Measurements from ENCODE around the gene FASTK.
"Not testable (repeated sequence)": the region's sequence is repeated elsewhere in the genome, so short reads cannot be mapped to it uniquely, and the experiment has no call there.

FASTK gene

DNA sequence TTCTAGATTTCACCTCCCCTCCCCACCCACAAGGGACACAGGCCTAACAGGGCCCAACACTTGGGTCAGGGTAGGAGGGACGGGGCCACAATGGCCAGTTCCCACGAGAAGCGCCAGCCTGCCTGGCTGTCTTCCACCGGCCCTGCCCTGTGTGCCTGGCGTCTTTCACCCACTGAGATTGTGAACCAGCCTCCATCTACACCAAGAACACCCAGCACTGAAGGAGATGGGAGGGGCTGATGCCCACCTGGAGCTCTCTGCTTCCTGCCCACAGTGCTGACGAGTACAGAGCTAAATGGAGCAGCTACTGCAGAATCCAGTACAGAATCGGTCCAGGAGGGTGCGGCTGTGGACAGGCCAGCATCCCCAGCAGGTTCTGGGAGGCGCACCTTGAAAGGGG lies 34.6 kb downstream of the FASTK start:
- no peak for DNase-seq

DNA sequence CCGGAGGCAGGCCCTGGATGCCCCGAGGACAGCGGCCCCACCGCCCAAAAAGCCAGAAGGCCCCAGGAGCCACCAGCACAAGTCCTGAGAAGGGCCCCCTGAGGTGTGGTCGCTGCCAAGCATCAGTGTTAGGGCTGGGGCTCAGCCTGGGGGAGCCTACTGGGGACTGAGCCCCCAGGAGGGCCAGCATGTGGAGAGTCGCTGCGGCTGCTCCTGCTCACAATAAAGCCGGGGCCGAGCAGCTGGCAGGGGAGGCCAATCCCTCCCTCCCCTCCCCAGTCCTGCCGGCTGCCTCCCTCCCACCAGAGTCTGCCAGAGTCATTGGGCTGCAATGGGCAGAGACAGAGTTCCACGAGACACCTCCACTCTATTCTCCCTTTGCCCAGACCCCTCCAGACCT lies 35.3 kb downstream of the FASTK start:
- no peak for DNase-seq

DNA sequence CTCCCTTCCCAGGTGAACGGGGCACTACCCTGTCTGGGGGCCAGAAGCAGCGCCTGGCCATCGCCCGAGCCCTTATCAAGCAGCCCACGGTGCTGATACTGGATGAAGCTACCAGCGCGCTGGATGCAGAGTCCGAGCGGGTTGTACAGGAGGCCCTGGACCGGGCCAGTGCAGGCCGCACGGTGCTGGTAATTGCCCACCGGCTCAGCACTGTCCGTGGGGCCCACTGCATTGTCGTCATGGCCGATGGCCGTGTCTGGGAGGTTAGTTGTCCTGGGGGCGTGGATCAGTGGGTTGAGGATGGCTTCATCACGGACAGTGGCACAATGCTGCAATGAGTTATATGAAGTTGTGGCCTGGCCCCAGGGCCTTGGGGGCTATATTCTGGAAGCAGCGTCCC lies 36.6 kb downstream of the FASTK start:
- DNase-seq: no peak

DNA sequence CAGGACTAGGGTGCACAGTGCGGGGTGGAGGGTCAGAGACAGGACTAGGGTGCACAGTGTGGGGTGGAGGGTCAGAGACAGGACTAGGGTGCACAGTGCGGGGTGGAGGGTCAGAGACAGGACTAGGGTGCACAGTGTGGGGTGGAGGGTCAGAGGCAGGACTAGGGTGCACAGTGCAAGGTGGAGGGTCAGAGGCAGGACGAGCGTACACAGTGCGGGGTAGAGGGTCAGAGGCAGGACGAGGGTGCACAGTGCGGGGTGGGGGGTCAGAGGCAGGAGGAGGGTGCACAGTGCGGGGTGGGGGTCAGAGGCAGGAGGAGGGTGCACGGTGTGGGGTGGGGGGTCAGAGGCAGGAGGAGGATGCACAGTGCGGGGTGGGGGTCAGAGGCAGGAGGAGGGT lies 37.2 kb downstream of the FASTK start:
- DNase-seq: not testable (repeated sequence)

DNA sequence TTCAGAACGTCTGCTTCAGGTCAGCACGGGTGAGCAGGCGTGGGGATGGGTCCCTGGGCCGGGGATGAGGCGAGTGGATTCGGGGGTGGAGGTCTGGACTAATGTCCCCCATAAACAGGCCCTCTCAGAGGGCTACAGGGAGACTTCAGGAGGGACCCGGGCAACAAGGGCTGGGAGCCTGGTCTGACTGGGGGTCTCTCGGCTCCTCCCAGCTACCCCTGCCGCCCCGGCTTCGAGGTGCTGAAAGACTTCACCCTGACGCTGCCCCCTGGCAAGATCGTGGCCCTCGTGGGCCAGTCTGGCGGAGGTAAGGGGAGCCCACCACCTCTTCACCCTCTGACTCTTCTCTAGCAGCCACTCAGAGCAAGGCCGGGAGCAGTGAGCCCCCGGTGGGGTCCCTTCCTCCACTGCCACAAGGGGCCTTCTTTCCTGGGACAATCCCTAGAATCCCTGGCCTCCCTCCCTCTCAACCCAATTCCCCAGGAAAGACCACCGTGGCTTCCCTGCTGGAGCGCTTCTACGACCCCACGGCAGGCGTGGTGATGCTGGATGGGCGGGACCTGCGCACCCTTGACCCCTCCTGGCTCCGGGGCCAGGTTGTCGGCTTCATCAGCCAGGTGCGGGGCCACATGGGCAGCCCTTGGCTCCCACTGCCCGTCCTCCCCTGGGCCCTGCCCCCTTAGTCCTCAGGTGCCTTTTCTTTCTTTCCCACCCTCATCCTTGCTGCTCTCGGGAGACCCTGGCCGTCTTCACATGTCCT lies 39.8 kb downstream of the FASTK start:
- no peak for DNase-seq

DNA sequence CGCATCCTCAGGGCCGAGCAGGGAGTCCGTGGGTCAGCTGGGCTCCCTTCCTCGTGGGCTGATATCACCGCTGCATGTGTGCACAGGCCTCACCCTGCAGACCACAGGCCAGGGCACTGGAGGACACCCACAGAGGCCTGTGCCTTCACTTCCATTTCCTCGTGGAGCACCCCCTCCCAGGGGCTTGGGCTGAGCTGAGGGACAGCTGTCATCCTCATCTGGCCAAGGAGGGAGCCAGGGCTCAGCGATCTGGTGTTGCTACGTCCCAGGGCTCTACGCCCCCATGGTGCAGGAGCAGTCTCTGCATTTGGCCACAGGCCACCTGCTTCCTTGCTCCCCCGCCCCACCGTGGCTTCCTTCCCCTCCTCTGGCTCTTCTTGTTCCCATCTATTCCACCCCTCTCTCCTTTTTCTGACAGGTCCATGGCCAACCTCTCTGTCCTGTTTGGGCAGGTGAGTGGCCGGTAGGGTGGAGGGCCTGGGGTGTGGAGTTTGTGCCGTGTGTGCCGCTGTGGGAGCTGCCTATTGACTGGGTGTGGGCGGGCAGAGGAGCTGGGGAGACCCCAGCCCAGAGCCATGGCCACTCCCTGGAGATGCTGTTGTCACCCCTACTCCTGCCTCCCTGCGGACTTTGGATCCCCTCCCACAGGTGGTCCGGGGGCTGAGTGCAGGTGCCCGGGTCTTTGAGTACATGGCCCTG lies 40.6 kb downstream of the FASTK start:
- DNase-seq: peak; percentile 30

DNA sequence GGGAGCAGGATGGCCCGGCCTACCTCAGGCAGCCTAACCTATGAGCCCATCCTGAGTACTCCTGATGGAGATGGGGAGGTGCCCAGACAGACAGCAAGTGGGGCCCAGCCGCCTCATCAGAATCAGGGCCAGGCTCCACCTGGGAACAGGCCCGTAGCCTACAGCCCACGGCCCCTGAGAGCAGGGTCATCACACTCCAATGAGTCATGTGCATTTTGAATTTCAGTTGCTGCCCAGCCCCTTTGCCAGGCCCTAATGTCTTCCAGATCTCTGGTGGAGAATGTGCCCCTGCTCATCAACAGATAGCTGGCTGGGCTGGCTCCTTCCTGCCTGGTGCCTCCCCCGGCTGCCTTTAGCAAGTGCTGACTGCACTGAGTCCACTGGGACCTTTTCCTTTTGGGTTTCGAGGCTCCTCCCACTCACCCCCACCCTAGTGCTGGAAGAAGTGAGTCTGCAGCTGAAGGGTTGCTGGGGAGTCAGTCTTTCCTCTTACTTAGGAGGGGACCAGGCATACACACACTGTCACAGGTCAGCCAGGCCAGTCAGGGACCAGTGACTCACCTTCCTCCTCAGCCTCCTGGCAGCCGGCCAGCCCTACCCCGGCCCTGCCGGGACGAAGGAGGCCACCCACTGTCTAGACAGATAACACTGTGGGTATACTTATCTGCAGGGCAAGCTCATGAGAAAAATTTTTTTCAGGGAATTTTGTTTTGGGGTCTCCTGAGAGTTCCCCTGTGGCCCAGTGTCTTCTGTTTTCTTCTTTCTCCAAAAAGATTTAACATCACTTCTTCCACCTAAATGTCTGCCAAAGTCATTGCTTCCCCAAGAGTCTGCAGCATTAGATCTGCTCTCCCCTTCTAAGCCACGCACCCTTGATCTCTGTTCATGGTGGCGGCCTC lies 41.4 kb downstream of the FASTK start:
- peak; percentile 78 for DNase-seq

DNA sequence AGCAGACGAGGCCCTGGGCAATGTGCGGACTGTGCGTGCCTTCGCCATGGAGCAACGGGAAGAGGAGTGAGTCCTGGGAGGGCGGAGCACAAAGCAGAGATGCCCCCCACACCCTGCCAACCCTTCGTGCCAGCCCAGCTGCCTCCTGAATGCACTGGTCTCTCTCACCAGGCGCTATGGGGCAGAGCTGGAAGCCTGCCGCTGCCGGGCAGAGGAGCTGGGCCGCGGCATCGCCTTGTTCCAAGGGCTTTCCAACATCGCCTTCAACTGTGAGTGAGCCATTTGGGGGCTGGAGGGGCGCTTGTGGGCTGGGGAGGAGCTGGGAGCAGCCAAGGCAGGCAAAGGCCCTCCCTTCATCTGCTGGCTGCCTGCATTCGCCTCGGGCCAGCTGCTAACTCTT lies 44.7 kb downstream of the FASTK start:
- no peak for DNase-seq

DNA sequence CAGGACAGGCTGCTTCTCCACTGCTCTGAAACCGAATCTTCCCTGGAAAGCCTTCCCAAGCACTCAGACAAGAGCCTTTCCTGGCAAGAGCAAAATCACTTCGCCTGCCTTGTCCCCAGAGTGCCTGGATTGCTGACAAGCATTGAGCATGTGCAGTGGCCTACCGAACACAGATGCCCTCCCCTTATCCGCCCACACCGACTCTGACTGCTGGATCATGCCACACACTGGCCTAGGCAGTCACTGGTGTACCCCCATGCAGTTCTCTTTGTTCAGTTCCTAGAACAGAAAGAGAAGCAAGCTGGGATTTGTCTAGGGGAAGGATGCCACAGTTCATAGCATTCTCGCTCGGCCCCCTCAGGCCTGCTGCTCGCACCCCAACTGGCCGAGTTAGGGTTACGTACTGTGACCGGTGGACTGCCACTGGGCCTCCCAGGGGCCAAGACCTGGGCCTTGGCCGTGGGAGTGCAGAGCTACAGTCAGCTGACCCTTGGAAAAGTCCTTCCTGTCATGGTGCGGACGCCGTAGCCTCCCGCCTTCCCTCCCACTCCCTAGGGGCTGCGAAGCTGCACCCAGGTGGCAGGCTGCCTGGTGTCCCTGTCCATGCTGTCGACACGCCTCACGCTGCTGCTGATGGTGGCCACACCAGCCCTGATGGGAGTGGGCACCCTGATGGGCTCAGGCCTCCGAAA lies 45.4 kb downstream of the FASTK start:
- no peak for DNase-seq

DNA sequence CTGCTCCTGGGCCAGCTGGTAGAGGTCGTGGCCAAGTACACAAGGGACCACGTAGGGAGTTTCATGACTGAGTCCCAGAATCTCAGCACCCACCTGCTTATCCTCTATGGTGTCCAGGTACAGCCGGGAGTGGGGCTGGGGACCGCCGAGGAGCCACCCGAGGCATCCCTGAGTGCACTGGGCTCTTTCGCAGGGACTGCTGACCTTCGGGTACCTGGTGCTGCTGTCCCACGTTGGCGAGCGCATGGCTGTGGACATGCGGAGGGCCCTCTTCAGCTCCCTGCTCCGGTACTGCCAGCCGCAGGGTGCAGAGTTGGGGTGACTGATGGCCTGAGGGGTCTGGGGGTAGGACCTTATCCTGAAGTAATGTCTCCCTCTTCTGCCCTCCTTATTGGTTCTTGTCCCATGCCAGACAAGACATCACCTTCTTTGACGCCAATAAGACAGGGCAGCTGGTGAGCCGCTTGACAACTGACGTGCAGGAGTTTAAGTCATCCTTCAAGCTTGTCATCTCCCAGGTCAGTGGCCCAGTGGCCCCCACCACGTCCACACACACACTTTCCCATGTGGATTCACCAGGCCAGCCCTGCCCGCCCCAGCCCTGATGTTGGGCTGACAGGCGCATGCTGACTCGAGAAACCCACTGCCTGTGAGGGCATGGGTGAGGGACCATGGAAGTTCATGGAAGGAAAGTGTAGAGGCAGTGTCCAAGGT lies 46.1 kb downstream of the FASTK start:
- DNase-seq: no peak

DNA sequence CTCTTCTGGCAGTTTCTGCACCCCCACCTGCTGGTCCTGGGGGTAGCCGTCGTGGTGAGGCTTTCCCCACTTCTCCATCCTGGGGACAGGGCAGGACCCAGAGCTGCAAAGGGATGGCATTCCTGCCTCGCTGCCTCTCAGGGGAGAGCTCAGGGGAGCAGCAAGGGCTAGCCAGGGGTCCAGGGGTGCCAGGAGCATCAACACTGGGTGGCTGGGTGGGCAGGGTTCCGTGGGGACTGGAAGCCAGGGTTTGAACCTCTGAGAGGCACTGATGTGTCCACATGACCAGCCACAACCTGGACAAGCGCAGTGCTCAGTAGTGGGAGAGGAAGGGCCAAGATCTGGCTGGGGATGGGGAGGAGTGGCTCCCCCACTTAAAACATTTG lies 46.8 kb downstream of the FASTK start:
- no peak for DNase-seq

DNA sequence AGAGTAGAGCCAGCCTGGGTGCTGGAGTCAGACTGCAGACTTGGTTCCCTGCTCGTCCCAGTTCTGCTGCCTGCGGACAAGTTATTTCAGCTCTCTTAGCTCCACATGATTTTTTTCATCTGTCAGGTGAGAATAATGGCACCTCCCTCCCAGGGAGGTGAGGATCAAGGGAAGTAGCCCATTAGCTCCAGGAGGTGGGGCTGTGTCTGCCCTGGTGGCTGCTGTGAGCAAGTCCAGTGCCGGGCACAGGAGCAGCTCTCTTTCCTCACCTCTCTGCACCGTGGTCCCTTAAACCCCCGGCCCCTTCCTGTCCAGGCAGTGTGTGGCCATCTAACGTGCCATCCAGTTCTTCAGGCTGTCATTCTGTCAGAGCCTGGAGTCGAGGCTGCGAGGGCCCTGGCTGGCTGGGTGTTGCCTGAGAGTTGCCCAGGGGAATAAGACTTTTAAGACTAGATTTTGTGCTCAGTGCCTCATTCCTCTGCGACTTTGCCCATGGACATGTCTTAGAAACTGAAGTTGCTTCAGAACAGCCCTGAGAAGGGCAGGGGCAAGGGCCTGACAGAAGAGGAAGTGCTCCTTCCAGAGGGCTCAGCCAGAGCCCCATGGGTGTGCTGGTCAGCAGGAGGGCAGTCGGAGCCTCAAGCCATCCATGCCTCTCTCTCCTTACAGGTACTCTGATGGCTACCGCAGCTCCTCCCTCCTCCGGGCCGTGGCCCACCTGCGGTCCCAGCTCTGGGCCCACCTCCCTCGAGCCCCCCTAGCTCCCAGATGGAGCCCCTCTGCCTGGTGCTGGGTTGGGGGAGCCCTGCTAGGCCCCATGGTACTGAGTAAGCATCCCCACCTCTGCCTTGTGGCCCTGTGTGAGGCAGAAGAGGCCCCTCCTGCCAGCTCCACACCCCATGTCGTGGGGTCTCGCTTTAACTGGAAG lies 47.4 kb downstream of the FASTK start:
- no peak for DNase-seq

DNA sequence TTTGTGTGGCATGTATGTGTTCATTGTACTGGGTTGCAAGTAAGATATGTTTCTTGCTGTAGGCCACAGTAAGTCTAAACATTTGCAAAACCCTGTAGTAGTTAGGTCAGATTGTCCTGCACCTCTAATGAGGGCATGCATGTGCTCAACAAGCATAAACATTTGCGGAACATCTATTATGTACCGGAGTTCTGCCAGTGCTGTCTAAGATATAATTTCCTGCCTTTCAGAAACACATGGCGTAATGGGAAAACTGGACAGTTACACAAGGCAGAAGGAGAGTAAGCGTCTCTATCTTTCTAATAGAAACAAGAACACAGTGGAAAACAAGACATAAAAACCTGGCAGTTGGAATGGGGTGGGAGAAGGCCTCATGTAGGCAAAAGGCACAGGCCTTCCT lies 49.6 kb downstream of the FASTK start:
- no peak for DNase-seq

DNA sequence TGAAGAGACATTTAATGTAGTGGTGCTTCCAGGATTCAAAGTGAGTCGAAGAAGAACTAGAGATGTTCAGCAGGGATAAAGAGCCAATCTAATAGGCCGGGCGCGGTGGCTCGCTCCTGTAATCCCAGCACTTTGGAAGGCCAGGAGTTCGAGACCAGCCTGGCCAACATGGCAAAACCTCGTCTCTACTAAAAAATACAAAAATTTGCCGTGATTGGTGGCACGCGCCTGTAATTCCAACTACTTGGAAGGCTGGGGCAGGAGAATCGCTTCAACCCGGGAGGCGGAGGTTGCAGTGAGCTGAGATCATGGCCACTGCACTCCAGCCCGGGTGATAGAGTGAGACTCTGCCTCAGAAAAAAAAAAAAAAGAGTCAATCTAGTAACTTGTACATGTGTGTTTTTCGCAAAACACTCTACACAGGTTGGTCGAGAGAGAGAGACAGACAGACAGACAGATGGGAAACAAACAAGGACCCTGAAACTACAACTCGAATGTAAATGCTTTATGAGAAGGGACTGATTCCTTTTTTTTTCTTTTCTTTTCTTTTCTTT lies 51.6 kb downstream of the FASTK start:
- no peak for DNase-seq

DNA sequence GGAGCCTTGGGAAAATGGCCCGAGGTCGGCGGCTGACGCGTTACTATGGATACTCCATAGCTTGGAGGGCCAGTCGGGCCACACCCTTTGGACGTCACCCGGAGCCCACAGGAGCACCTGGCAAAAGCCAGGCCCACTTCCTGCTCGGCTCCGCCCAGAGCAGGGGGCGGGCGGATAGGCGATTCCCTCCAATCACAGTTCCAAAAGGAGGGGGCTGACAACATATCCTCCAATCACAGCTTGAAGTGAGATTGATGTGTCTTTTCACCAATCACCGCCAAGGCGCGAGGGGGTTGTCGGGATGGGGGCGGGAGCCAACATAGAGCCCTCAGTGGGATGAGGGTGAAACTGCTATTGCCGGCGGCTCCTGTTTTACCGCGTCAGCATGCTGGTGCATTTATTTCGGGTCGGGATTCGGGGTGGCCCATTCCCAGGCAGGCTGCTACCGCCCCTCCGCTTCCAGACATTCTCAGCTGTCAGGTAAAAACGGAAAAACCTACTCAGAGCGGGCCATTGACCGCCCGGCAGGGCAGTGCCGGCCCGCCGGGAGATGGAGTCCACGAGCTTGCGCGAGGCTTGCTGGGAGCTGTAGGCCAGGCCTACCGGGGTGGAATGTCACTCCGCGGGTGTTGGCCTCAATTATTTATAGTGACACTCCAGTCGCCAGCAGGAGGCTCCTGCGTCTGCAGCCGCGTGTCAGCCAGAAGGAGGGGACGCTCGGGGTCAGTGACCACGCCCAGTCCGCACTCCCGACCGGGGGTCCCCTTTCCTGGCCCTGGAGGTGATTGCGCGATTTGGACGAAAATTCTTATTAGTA lies 52.3 kb downstream of the FASTK start, which contains the start of gene ABCB8:
ABCB8 (plus strand) TSS at position 320 of the 817 bp plus-strand sequence; CDS start at position 386, 66 bp downstream.
- DNase-seq: peak; percentile 97

DNA sequence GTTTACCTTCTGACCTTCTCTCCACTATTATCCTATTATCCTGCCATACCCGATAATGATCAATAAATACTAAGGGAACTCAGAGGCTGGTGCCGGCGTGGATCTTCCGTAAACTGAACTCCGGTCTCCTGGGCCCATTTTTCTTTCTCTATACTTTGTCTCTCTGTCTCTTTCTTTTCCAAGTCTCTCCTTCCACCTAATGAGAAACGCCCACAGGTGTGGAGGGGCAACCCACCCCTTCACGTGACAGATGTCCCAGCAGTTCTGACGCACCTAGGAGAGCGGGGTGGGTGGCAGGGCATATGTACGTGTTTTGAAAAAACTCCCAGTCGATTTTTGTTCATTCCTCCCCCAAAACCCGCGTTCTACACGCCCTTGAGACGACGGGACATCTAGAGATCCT lies 52.9 kb downstream of the FASTK start:
- DNase-seq: not testable (repeated sequence)

DNA sequence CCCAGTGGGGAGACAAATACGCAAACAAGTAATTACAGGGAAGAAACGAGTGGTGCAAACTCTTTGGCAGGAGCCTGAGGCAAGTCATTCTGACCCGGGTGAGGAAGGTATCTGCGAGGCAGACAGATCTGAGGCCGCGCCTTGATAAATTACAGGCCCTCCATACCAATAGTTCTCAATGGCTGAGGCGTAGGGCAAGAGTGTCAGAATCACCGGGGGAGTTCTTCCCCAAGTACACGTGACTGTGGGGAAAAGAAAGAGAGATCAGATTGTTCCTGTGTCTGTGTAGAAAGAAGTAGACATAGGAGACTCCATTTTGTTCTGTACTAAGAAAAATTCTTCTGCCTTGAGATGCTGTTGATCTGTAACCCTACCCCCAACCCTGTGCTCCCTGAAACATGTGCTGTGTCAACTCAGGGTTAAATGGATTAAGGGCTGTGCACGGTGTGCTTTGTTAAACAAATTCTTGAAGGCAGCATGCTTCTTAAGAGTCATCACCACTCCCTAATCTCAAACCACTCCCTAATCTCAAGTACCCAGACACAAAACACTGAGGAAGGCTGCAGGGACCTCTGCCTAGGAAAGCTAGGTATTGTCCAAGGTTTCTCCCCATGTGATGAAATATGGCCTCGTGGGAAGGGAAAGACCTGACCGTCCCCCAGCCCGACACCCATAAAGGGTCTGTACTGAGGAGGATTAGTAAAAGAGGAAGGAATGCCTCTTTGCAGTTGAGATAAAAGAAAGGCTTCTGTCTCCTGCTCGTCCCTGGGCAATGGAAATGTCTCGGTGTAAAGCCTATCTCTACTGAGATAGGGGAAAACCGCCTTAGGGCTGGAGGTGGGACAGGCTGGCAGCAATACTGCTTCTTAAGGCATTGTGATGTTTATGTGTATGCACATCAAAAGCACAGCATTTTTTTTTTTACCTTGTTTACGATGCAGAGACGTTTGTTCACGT lies 53.6 kb downstream of the FASTK start:
- DNase-seq: not testable (repeated sequence)
